DND-41 (cell line): Measurements from ENCODE around the gene DOHH.

Source experiments
- ATAC-seq: fragments of 200-7000 bp; cut with Tn5 transposase; 3 replicates; pipeline ENCODE4 v1.9.1; 2021; ENCODE audit warnings: low read depth; ENCODE audit not compliant: insufficient read depth
- DNase-seq: peaks from one replicate; pipeline ENCODE4 v3.0.0-alpha.2; 2020
- H2AFZ ChIP-seq: 2 replicates; pipeline ENCODE4 v1.6.0; 2012; ENCODE audit warnings: low read depth, low read length
- H3K27ac ChIP-seq: 2 replicates; pipeline ENCODE4 v1.5.1; 2012; ENCODE audit warnings: low read length, inconsistent platforms
- H3K27me3 ChIP-seq: fragments of 200-600 bp; sonication (generic); 2 replicates; pipeline ENCODE4 v1.6.0; 2012; ENCODE audit warnings: low read length, mild to moderate bottlenecking, inconsistent platforms; ENCODE audit not compliant: insufficient read depth, poor library complexity
- H3K36me3 ChIP-seq: 2 replicates; pipeline ENCODE4 v1.5.1; 2012; ENCODE audit warnings: low read length, inconsistent platforms; ENCODE audit not compliant: insufficient read depth
- H3K4me1 ChIP-seq: 2 replicates; pipeline ENCODE4 v1.5.1; 2012; ENCODE audit warnings: mild to moderate bottlenecking, low read length; ENCODE audit not compliant: insufficient read depth
- H3K4me2 ChIP-seq: 2 replicates; pipeline ENCODE4 v1.6.0; 2012; ENCODE audit warnings: mild to moderate bottlenecking, moderate library complexity, low read length, inconsistent platforms; ENCODE audit not compliant: insufficient read depth
- H3K4me3 ChIP-seq, 2 experiments: fragments of 200-600 bp in 1 of 2; shearing (Covaris generic) in 1 of 2; 2 replicates each; pipeline ENCODE4 v1.5.1; 2012 to 2016; ENCODE audit warnings: inconsistent platforms in 2 of 2, low read length in 2 of 2, mild to moderate bottlenecking in 2 of 2, low read depth in 1 of 2, moderate library complexity in 1 of 2
- H3K79me2 ChIP-seq: 2 replicates; pipeline ENCODE4 v1.6.0; 2012; ENCODE audit warnings: low read length, inconsistent platforms; ENCODE audit not compliant: insufficient read depth
- H3K9ac ChIP-seq: 2 replicates; pipeline ENCODE4 v1.6.0; 2012; ENCODE audit warnings: low read depth, mild to moderate bottlenecking, inconsistent platforms, low read length, moderate library complexity
- H3K9me3 ChIP-seq: 2 replicates; pipeline ENCODE4 v1.5.1; 2012; ENCODE audit warnings: low read length, moderate library complexity, mild to moderate bottlenecking, inconsistent platforms; ENCODE audit not compliant: insufficient read depth, severe bottlenecking
- H4K20me1 ChIP-seq: 2 replicates; pipeline ENCODE4 v1.6.0; 2012; ENCODE audit warnings: low read length; ENCODE audit not compliant: insufficient read depth
- EZH2 ChIP-seq: IDR thresholded peaks from 3 replicates; pipeline ENCODE4 v1.6.1; 2012; ENCODE audit warnings: borderline replicate concordance, low read depth, mild to moderate bottlenecking, moderate library complexity, low read length, inconsistent platforms; ENCODE audit not compliant: severe bottlenecking
- TF ChIP-seq, protein P1 (sequence below): IDR thresholded peaks from 2 replicates; pipeline ENCODE4 v1.5.1; 2012; ENCODE audit warnings: borderline replicate concordance, low read length, moderate library complexity, mild to moderate bottlenecking; ENCODE audit not compliant: poor library complexity, severe bottlenecking; ENCODE audit errors: extremely low read depth

DOHH gene

DNA sequence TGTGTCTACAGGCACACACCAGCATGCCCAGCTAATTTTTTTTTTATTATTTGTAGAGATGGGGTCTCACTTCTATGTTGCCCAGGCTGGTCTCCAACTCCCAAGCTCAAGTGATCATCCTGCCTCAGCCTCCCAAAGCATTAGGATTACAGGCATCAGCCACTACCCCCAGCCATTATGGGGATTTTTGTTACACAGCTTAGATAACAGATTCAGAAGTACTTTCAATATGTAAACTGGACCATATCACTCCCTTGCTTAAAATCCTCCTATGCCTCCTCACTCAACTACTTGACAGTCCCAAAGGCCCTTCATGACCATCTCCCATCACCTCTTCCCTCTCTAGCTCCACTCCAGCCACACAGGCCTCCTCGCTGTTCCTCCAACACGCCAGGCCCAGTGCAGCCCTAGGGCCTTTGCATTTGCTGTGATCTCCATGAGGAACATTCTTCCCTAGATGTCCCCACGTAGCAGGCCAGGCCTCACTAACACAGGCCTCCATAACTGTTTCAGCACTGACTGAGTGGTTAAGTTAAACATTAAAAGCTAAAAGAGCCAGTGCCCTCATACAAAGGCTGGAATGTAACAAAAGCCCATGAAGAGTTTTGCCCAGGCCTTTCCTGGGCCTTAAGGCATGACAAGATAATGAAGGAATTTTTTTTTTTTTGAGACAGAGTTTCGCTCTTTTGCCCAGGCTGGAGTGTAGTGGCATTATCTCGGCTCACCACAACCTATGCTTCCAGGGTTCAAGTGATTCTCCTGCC, 2.5 kb downstream of the DOHH start:
- Histone ChIP-seq H4K20me1 (peaks cover 7% of the 10 kb centered on the region; the same call in 1 of the 2 replicates), H3K4me3 (no peak overlapping the region), H3K4me2 (0 out of 2 replicates have a peak overlapping the region, but pooled peaks have one; percentile 7), H3K36me3 (peaks cover 37% of the 10 kb centered on the region), H3K9me3 (no peaks in the 10 kb centered on the region), H3K9ac (no peak overlapping the region), H3K27me3 (no peaks in the 10 kb centered on the region), H2AFZ (no peak overlapping the region), H3K4me1 (peaks cover 74% of the 10 kb centered on the region), H3K27ac (no peak overlapping the region), H3K79me2 (peaks cover 51% of the 10 kb centered on the region)
- no peak for TF ChIP-seq EZH2
- TF ChIP-seq, protein P1, sequence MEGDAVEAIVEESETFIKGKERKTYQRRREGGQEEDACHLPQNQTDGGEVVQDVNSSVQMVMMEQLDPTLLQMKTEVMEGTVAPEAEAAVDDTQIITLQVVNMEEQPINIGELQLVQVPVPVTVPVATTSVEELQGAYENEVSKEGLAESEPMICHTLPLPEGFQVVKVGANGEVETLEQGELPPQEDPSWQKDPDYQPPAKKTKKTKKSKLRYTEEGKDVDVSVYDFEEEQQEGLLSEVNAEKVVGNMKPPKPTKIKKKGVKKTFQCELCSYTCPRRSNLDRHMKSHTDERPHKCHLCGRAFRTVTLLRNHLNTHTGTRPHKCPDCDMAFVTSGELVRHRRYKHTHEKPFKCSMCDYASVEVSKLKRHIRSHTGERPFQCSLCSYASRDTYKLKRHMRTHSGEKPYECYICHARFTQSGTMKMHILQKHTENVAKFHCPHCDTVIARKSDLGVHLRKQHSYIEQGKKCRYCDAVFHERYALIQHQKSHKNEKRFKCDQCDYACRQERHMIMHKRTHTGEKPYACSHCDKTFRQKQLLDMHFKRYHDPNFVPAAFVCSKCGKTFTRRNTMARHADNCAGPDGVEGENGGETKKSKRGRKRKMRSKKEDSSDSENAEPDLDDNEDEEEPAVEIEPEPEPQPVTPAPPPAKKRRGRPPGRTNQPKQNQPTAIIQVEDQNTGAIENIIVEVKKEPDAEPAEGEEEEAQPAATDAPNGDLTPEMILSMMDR: no peak
- no peak for ATAC-seq
- DNase-seq: no peak

DNA sequence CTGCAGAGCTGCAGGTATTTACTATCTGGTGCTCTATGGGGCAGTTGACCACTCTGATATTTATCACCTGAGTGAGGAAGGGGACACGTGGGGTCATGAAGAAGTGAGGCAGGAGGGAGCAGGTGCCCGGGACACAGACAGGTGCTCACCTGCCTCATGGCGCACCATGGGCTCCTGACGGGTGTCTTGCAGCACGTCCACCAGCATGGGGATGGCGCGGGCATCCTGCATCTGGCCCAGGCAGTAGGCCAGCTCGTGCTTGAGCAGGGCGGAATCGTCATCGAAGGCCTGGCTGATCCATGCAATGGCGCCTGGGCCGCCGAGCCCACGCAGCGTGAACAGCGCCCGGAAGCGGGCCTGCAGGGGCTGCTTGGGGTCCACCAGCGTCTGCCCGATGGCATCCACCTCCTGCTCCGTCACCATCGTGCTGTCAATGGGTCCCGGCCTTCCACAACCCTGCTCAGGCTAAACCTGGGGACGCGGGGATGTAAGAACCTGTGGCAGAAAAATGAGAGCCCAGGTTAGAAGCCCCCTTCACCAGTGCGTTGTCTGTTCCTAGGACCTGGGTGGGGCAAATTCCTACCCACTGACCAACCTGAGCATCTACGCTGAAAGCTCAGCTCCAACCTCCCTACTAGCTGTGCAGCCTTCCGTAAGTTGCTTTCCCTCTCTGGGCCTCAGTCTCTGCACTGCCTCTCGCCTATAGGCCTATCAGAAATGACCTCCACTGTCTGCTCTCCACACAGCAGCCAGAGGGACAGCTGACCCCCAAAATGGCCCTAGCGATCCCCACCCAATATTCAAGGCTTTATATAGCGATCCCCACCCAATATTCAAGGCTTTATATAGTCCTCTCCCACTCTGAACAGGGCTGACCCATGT, 3.8 kb downstream of the DOHH start:
- peaks cover 7% of the 10 kb centered on the region; the same call in 1 of the 2 replicates for H4K20me1 ChIP-seq

DNA sequence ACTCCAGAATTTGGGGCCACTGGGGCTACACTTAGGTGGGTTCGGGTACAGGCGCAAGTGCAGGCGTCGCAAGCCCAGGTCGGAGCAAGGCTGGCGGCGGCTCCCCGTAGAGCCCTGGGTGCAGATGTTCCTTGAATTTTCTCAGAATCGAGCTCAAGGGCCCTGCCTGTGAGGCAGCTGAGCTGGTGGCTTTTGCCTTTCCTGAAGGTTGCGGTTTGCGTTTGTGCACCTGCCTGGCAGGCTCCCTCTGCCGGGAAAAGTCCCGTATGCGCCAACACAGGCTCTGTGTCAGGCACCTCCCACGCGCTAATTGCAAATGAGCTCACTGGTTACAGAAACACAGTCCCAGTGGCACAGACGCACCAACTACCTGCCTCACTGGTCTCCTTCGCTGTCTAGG, 5.9 kb downstream of the DOHH start:
- Histone ChIP-seq H3K27me3 (no peaks in the 10 kb centered on the region), H3K9me3 (no peaks in the 10 kb centered on the region), H3K36me3 (peaks cover 67% of the 10 kb centered on the region), H3K27ac (peak overlapping the region; percentile 97), H3K4me3 (peak overlapping the region; percentile 6 to 64; a peak in 3 of 4 replicates), H2AFZ (peak overlapping the region; percentile 40), H3K9ac (peak overlapping the region; percentile 72), H4K20me1 (peaks cover 7% of the 10 kb centered on the region; the same call in 1 of the 2 replicates), H3K79me2 (peaks cover 51% of the 10 kb centered on the region), H3K4me2 (peak overlapping the region; percentile 86), H3K4me1 (peaks cover 68% of the 10 kb centered on the region)
- TF ChIP-seq, protein P1: peak; percentile 75
- no peak for TF ChIP-seq EZH2
- peak; percentile 88 for ATAC-seq
- peak; percentile 96 for DNase-seq

More for the DNA sequence above, 3.8 kb downstream of the DOHH start:
- Histone ChIP-seq H3K4me3 (no peak overlapping the region), H3K9me3 (no peaks in the 10 kb centered on the region), H3K27ac (no peak overlapping the region), H3K4me2 (no peak overlapping the region), H3K36me3 (peaks cover 50% of the 10 kb centered on the region), H2AFZ (no peak overlapping the region), H3K79me2 (peaks cover 62% of the 10 kb centered on the region), H3K9ac (no peak overlapping the region), H3K27me3 (no peaks in the 10 kb centered on the region), H3K4me1 (peaks cover 82% of the 10 kb centered on the region)
- no peak for DNase-seq
- ATAC-seq: no peak
- TF ChIP-seq EZH2: no peak
- TF ChIP-seq, protein P1: no peak
